GM18499 (cell line): Measurements from ENCODE around the gene TFDP1.

Experiments used
- ATAC-seq: cut with Tn5 transposase; IDR thresholded peaks from one replicate; pipeline ENCODE4 v1.9.1; 2021; ENCODE audit warnings: moderate number of reproducible peaks; ENCODE audit not compliant: insufficient read depth, unreplicated experiment

The TFDP1 gene

GRCh38 chr13:113628291-113629270, 44.0 kb downstream of the TFDP1 start:
- ATAC-seq: no peak

- ATAC-seq: no peak
Observed at GRCh38 chr13:113629866-113630265, 45.3 kb downstream of the TFDP1 start.

GRCh38 chr13:113630296-113630695, 45.7 kb downstream of the TFDP1 start:
- no peak for ATAC-seq

GRCh38 chr13:113630804-113631203, 46.3 kb downstream of the TFDP1 start:
- no peak for ATAC-seq

GRCh38 chr13:113631341-113632095, 47.0 kb downstream of the TFDP1 start:
- no peak for ATAC-seq

GRCh38 chr13:113632706-113633484, 48.3 kb downstream of the TFDP1 start:
- no peak for ATAC-seq

- ATAC-seq: no peak
Observed at GRCh38 chr13:113633485-113633873, 48.9 kb downstream of the TFDP1 start.

GRCh38 chr13:113634279-113635047, 49.9 kb downstream of the TFDP1 start:
- ATAC-seq: no peak

- ATAC-seq: no peak
Observed at GRCh38 chr13:113635048-113635420, 50.5 kb downstream of the TFDP1 start.

- ATAC-seq: no peak
Observed at GRCh38 chr13:113635709-113636108, 51.2 kb downstream of the TFDP1 start.

- no peak for ATAC-seq
Observed at GRCh38 chr13:113636266-113636963, 51.9 kb downstream of the TFDP1 start.

- no peak for ATAC-seq
Observed at GRCh38 chr13:113637262-113638160, 53.0 kb downstream of the TFDP1 start.

GRCh38 chr13:113638173-113638746, 53.7 kb downstream of the TFDP1 start:
- no peak for ATAC-seq

GRCh38 chr13:113638806-113639205, 54.3 kb downstream of the TFDP1 start:
- ATAC-seq: no peak

- no peak for ATAC-seq
Observed at GRCh38 chr13:113639616-113640262, 55.2 kb downstream of the TFDP1 start.

GRCh38 chr13:113641426-113641825, 56.9 kb downstream of the TFDP1 start:
- ATAC-seq: no peak

GRCh38 chr13:113642563-113642962, 58.0 kb downstream of the TFDP1 start:
- no peak for ATAC-seq
